HG03565 (cell line): ENCODE data around the gene DGKQ.
"Not testable (repeated sequence)": the region's sequence is repeated elsewhere in the genome, so short reads cannot be mapped to it uniquely, and the experiment has no call there.

ENCODE experiments used
- ATAC-seq: cut with Tn5 transposase; IDR thresholded peaks from one replicate; pipeline ENCODE4 v1.9.1; 2021; ENCODE audit warnings: mild to moderate bottlenecking, moderate library complexity; ENCODE audit not compliant: unreplicated experiment

DGKQ gene

DNA sequence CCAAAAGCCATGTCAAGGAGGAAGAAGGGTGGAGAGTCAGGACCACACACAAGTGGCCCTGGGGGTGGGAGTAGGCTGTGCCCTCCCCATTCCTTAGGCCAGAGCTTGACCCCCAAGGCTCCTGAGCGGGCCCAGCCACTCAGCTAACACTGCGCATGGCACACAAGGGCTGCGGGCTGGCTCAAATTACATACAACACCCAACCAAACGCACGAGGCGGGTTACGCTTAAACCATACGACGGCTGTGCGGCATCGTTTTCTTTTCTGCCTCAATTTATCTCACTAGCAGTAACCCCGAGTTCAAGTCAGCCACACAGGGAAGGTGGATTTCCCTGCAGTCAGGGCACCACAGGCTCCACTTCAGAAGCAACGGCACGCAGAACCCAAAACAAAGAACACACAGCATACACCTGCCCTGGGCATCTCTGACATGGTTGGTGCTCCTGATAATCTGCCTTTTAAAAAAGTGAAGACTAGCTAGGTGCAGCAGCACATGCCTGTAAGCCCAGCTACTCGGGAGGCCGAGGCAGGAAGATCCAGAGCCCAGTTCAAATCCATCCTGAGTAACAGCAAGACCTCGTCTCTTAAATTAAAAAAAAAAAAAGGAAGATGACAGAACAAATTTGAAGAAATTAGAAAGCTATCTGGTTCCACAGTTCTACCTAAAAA, 44.1 kb downstream of the DGKQ start:
- no peak for ATAC-seq

DNA sequence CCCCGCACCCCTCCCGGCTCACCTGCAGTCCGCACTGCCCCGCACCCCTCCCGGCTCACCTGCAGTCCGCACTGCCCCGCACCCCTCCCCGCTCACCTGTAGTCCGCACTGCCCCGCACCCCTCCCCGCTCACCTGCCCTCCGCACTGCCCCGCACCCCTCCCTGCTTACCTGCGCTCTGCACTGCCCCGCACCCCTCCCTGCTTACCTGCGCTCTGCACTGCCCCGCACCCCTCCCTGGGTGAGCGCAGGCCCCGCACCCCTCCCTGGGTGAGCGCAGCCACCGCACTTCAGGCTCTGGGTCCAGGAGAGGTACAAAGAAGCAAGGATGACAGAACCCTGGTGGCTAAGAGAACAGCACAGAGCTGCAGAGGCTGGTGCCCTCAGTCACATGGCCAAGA, 45.8 kb downstream of the DGKQ start:
- not testable (repeated sequence) for ATAC-seq

DNA sequence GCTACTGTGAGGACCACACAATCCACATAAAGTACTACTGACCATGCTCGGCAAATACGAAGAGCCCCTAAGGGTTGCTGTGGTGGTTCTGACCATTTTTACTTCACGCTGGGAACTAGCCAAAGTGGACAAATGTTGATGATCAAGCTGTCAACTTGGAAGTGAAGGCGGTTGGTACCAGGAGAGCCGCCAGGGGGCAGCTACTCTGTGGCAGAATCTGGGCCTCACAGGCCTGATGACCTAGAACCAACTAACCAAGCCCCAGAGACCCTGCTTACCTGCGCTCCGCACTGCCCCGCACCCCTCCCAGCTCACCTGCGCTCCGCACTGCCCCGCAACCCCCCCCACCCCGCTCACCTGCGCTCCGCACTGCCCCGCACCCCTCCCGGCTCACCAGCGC, 46.8 kb downstream of the DGKQ start:
- ATAC-seq = no peak

DNA sequence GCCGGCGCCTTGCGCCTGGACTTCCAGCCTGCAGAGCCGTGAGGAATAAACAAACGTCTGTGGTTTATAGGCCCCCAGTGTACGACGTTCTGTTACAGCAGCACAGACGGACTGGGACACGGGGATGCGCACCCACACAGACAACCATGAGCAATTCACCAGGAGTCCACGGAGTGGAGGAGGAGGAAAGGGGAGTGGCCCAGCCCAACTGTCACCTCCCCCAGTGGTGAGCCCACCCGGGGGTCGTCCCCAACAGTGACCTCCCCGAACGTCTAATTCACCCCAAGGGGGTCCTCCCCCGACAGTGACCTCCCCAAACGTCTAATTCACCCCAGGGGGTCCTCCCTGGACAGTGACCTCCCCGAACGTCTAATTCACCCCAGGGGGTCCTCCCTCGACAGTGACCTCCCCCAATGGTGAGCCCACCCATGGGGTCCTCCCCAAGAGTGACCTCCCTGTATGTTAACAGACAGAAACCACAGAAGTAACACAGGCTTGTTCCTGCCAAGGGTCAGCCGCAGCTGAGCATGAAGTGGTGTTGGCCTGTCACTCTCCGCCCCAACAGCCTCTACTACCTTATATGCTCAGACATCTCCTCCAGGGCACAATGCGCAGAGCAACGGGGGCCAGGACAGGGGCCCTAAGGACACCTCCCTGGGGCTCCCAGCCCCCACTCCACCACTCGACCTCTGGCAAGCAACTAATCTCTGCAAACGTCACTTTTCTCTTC, 47.4 kb downstream of the DGKQ start:
- ATAC-seq = no peak

DNA sequence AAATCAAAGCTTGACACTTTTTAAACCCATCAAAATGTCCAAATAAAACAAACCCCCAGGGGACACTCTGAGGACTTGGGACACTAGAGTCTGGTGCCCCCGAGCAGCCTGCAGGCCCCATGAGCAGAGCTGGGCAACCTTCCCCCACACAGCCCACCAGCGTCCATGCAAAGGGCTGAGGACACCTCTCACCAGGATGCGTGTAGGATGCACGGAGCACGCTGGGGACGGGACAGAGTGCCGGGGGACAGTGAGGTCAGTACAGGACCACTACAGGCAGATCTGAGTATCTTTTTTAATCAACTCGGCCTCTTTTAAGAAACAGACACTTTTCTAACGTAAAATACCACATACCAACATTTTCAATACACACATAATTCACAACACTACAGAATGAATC, 48.2 kb downstream of the DGKQ start:
- ATAC-seq = no peak

DNA sequence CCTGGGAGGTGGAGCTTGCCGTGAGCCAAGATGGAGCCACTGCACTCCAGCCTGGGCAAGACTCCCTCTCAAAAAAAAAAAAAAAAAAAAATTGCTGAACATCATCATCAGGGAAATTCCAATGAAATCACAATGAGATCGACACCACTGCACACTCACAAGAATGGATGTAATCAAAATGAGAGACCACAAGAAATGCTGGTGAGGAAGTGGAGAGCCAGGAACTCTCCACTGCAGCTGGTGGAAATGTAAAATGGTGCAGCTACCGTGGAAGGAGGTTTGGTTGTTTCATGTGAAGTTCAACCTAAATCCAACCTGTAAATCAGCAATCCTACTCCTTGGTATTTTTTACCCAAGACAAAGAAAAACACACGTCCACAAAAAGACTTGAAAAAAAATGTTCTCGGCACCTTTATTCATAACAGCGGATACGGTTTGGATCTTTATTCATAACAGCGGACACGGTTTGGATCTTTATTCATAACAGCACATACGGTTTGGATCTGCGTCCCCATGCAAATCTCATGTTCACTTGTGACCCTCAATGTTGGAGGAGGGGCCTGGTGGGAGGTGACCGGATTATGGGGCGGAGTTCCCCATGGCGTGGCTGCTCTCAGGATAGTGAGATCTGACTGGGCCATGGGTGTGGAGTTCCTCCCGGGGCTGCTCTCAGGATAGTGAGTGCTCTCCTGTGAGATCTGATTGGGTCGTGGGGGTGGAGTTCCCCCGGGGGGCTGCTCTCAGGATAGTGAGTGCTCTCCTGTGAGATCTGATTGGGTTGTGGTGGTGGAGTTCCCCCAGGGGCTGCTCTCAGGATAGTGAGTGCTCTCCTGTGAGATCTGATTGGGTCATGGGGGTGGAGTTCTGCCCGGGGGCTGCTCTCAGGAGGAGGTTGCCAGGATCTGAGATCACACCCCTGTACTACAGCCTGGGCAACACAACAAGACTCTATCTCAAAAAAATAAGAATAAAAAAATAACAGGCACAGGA, 49.0 kb downstream of the DGKQ start:
- no peak for ATAC-seq

DNA sequence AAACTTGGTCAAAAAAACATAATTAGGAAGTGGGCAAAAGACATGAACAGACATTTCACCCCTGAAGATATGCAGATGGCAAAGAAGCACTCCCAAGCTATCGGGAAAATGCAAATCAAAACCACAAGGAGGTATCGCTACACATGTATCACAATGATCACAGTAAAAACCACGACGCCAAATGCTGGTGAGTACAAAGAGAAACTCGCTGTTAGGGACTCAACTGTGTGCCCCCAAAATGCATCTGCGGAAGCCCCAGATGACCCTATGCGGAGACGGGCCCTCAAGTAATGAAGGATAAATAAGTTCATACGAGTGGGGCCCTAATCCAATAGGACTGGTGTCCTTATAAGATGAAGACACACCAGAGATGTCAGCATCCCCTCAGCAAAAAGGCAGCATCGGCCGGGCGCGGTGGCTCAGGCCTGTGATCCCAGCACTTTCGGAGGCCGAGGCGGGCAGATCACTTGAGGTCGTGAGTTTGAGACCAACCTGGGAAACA, 51.5 kb downstream of the DGKQ start:
- no peak for ATAC-seq

DNA sequence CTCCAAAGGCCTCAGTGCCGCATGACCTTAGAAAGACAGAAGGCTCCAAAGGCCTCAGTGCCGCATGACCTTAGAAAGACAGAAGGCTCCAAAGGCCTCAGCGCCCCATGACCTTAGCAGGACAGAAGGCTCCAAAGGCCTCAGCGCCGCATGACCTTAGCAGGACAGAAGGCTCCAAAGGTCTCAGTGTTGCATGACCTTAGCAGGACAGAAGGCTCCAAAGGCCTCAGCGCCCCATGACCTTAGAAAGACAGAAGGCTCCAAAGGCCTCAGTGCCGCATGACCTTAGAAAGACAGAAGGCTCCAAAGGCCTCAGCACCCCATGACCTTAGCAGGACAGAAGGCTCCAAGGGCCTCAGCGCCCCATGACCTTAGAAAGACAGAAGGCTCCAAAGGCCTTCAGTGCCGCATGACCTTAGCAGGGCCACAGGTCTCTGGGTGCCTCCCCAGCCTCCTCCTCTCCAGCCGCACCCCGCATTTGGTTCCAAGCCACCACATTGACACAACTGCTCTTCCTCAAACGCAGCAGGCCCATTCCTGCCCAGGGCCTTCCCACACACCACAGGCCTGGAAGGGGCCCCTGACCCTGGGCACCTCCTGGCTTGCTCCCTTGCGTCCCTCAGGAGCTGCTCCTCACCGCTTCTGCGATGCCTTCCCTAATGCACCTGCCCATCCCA, 54.2 kb downstream of the DGKQ start:
- not testable (repeated sequence) for ATAC-seq

DNA sequence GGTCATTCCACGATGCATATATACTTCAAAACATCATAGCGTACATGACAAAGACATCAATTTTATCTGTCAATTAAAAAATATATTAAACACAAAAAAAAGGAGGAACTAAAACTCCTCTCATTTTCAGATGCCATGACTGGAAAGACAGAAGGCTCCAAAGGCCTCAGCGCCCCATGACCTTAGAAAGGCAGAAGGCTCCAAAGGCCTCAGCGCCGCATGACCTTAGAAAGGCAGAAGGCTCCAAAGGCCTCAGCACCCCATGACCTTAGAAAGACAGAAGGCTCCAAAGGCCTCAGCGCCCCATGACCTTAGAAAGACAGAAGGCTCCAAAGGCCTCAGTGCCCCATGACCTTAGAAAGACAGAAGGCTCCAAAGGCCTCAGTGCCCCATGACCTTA, 54.8 kb downstream of the DGKQ start:
- ATAC-seq = not testable (repeated sequence)

DNA sequence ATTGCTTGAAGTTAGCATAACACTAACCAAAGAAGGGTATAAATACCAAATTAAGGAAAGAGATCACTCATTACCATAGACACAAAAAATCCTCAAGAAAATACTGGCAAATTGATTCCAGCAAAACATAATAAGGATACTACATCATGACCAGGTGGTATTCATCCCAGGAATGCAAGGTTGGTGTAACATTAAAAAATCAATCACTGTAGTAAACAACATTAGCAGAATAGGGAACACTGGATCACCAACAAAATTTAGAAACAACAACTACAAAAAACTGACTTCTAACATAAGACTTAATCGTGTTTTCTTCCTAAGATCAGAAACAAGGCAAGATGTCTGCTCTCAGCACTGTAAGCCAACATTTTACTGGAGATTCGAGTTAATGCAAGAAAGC, 55.4 kb downstream of the DGKQ start:
- ATAC-seq = no peak

DNA sequence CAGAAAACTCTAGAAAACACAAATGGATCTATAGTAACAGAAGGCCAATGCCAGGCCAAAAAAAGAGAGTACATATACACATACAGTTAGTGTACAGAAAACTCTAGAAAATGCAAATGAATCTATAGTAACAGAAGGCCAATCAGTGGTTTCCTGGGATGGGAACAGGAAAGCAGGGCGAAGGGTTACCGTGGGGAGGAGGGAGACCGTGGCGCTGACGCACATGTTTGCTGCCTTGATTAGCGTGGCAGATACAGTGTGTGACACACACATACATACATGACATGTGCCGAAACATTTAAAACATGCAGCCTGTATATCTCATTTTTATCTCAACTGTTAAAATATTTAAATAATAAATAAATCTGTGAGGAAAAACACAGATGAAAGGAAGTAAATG, 55.9 kb downstream of the DGKQ start:
- ATAC-seq = no peak

DNA sequence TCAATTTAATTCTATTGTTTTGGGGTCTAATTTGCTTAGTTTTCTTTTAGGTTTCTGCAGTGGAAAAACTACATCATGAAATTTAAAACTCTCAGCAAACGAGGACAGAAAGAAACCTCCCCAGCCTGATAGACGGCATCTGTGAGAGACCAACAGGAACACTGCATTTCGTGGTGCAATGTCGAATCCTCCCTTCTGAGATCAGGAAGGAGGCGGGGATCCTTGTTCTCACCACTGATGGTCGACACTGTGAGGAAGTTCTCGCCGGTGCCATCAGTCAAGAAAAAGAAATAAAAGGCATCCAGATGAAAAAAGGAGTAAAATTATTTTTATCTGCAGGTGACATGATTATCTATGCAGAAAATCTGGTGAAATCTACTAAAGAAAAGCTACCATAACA, 57.8 kb downstream of the DGKQ start:
- no peak for ATAC-seq

DNA sequence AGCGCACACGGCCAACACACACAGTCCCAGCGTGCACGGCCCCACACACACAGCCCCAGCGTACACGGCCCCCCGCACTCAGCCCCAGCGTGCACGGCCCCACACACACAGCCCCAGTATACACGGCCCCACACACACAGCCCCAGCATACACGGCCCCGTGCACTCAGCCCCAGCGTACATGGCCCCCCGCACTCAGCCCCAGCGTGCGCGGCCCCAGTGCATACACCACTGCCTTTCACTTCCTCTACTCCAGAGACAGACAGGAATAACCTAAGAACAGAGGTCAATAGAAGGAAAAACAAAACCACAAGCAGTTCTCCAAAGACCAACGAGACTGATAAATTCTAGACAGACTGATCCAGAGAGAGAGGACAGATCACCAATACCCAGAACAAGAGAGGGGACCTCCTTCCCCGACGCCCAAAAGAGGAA, 58.3 kb downstream of the DGKQ start:
- no peak for ATAC-seq

DNA sequence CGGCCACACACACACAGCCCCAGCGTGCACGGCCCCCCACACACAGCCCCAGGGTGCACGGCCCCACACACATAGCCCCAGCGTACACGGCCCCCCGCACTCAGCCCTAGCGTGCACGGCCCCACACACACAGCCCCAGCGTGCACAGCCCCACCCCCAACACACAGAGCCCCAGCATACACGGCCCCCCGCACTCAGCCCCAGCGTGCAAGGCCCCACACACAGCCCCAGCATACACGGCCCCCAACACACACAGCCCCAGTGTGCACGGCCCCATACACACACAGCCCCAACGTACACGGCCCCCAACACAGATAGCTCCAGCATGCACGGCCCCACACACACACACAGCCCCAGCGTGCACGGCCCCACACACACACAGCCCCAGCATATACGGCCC, 58.8 kb downstream of the DGKQ start:
- no peak for ATAC-seq

DNA sequence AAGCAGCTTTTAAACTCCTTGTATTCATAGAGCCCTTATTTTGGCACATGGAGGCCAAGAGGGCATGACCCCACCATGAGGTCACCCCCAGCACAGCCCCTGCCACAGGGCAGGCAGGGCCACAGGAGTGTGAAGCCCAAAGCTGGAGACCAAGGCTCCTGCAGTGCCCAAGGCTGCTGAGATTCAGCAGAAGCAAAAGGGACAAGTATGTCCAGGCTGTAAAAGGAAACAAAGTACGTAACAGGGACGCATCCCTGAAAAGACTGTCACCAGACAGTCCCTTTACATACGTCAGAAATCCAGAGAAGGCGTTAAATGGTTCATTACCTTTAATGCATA, 60.1 kb downstream of the DGKQ start:
- no peak for ATAC-seq

DNA sequence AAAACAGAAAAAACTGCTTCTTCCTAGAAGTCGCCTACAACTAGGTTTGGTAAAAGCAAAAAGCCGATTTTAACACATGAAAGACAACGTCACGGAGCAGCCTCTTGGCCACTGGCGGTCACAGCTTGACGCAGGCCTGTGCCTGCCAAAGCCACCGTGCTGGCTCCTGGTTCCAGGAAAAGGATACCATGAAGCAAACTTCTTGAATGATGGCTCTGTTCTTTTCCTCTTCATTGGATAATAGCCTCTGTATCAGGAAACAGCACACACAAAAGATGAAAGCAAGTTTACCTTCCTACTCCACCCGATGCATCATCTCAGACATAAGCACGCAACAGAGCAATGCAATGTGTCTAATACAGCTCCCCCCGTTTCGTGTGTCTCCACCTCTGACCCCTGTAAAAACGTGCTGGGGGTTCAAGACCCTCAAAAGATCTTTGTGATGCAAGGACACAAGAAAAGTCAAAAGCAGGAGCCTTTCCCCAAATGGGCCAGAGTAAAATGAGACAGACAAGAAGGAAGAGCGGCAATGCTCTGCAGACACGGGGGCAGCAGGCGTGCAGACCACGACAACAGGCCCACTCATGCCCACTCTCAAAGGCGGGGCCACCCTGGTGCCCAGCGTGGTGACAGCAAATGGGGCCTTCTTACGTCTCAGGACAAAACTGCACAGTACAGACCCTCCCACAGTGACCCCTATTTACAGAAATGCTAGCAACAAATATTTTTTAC, 60.7 kb downstream of the DGKQ start:
- ATAC-seq = no peak

DNA sequence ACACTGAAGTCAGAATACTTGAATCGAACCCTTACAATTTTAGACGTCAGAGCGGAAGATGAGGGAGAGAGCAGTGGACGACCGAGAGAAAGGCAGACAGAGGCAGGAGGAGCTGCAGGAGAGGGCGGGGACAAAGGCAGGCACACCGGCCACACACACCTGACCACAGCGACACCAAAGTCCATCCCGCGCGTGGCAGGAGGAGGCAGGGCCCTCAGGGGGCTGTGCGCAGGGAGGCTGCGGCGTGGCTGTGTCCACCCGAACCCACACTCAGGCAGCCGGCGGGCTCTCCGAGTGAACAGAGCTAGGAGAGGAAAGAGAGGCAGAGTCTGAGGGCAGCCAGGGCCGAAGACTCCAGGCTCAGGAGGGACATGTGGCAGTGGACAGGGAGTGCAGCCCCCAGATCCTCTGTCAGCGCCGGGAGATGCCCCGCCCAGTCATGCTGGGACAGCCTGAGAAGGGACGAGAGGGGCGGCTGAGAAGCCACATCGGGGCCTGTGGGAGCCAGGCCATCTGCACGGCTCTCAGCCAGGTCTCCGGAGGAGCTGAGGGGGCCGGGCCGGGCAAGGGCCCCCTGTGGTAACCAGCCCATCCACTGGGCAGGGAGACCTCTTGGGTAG, 61.4 kb downstream of the DGKQ start:
- no peak for ATAC-seq

DNA sequence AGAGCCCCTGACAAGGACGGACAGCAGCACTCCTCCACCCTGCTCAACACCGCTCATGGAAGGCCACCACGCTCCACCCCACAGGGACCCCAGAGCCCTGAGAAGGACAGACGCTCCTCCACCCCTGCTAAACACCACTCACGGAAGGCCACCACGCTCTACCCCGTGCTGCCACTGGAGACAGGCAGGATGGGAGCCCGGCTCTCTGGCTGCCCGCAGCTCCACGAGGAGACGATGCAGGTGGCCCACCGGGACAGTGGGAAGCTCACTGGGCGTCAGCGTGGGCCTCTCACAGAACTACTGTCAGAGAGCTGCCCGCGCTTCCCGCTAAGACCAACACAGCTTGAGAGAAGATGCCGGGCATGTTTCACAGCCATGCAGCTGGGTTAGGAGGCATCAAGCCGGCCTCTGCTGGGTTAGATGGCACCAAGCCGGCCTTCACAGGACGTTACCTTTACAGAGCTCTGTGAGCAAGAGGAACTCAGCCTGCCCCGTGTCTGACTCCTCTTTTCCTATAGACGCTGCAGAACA, 62.1 kb downstream of the DGKQ start:
- ATAC-seq = no peak

DNA sequence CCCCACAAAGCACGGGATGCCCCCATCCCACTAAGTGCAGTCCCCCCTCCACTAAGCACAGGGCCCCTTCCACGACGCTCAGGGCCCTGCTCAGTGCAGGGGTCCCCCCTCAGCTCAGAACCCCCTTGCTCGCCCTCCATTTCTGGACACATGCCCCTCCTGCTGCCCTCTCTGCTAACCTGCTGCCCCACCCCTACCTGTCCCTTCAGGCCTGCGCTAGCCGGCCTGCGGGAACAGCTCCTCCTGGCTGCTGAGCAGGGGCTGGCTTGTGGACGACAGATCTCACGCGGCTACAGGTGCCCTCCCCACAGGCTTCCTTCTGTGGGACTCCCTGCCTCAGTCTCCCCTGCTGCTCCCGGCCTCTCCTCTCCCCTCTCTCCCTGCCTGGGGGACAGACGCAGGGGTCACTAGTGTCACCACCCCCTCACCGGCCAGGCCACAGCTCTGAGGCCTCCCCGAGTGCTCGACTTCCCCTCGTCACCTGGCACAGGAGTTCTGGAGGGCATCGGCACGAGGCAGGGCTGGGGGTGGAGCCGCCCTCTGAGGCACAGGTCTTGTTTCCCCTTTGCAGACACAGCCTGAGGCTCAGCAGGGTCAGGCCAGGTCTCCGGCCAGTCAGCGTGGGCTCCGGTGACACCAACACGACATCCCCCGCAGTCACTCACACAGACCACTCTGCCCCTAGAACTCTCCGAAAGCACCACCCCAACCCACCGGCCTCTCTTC, 62.8 kb downstream of the DGKQ start:
- no peak for ATAC-seq
